ENCODE measurements around the gene FBXL22.
A peak's percentile ranks its signal among the peaks of the same experiment; 100 is the strongest.

FBXL22 gene

DNA sequence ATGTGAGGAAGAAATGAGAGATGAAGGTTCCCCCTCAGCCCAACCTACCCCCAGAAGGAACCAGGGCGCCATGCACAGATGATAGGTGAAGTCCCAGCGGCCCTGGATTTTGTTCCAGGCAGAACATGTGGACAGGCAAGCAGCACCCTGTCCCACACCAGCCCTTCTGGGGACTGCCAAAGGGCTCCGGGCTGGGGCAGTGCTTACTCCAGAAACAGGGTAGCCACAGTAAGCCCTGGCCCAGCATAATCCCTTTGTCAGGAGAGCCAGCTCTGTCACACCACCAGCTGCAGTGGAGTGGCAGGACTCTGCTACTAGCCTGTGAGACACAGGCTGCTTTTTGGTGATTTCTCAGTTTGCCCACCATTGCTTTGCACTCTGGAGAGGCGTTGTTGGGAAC lies 6.3 kb downstream of the FBXL22 start:
- H3K9me3 ChIP-seq (ENCODE audit: control insufficient read depth, low read length) = no peaks in the 10 kb centered on the region
- no peak overlapping the region for H2BK120ac ChIP-seq (ENCODE audit: low read depth, low read length)
- H3K27me3 ChIP-seq (ENCODE audit: control insufficient read depth in 1 of 2, insufficient read depth in 1 of 2, low read length in 2 of 2) = no peaks in the 10 kb centered on the region
- H3K36me3 ChIP-seq (ENCODE audit: control insufficient read depth in 1 of 2, insufficient read depth in 2 of 2, low read depth in 1 of 2, low read length in 2 of 2) = peaks cover 14 to 28% of the 10 kb centered on the region in 2 experiments
- H3K18ac ChIP-seq (ENCODE audit: low read depth in 1 of 2, low read length in 2 of 2) = no peak overlapping the region
- H2BK15ac ChIP-seq (ENCODE audit: low read depth, poor library complexity, severe bottlenecking) = no peak overlapping the region
- H3K4ac ChIP-seq (ENCODE audit: low read depth in 1 of 2, low read length in 2 of 2) = no peak overlapping the region
- H3K9ac ChIP-seq (ENCODE audit: low read length) = no peak overlapping the region
- H3K4me2 ChIP-seq (ENCODE audit: low read length, poor library complexity, severe bottlenecking) = no peak overlapping the region
- peaks cover 19% of the 10 kb centered on the region for H3K4me1 ChIP-seq (ENCODE audit: control insufficient read depth, insufficient read depth, low read depth, low read length)
- 93% methylated on average over 4 of the region's 4 CpGs for WGBS
- H2AFZ ChIP-seq (ENCODE audit: low read depth, low read length) = no peak overlapping the region
- no peak overlapping the region for H2AK5ac ChIP-seq (ENCODE audit: low read length, severe bottlenecking)
- no peak overlapping the region for H2BK12ac ChIP-seq (ENCODE audit: low read length in 2 of 2)
- H3K79me1 ChIP-seq (replicated peaks; ENCODE audit: low read length, poor library complexity, severe bottlenecking) = no peaks in the 10 kb centered on the region
- no peak overlapping the region for H3K23ac ChIP-seq (ENCODE audit: low read length in 2 of 2)
- no peak for DNase-seq
- no peak overlapping the region for H4K8ac ChIP-seq (ENCODE audit: low read length)
- H2BK5ac ChIP-seq (ENCODE audit: low read depth, low read length, poor library complexity, severe bottlenecking) = no peak overlapping the region
- H4K91ac ChIP-seq (ENCODE audit: low read length) = no peak overlapping the region
- H3K4me3 ChIP-seq (ENCODE audit: insufficient read depth in 1 of 2, low read depth in 1 of 2, low read length in 2 of 2) = no peak overlapping the region
- H3K27ac ChIP-seq (ENCODE audit: low read length, poor library complexity, severe bottlenecking) = no peak overlapping the region
- H3K14ac ChIP-seq (ENCODE audit: low read length in 2 of 2) = no peak overlapping the region

- Histone ChIP-seq H2BK5ac (ENCODE audit: low read depth, low read length, poor library complexity, severe bottlenecking) (no peak overlapping the region), H3K9me3 (ENCODE audit: control insufficient read depth, low read length) (no peaks in the 10 kb centered on the region), H4K91ac (ENCODE audit: low read length) (no peak overlapping the region), H2BK12ac (ENCODE audit: low read length in 2 of 2) (no peak overlapping the region), H3K27ac (ENCODE audit: low read length, poor library complexity, severe bottlenecking) (no peak overlapping the region), H3K9ac (ENCODE audit: low read length) (no peak overlapping the region), H3K79me1 (replicated peaks; ENCODE audit: low read length, poor library complexity, severe bottlenecking) (no peaks in the 10 kb centered on the region), H3K4me2 (ENCODE audit: low read length, poor library complexity, severe bottlenecking) (no peak overlapping the region), H3K4me1 (ENCODE audit: control insufficient read depth, insufficient read depth, low read depth, low read length) (peaks cover 19% of the 10 kb centered on the region), H2BK15ac (ENCODE audit: low read depth, poor library complexity, severe bottlenecking) (no peak overlapping the region), H3K18ac (ENCODE audit: low read depth in 1 of 2, low read length in 2 of 2) (no peak overlapping the region), H2BK120ac (ENCODE audit: low read depth, low read length) (no peak overlapping the region), H3K4me3 (ENCODE audit: insufficient read depth in 1 of 2, low read depth in 1 of 2, low read length in 2 of 2) (no peak overlapping the region), H4K8ac (ENCODE audit: low read length) (no peak overlapping the region), H3K23ac (ENCODE audit: low read length in 2 of 2) (no peak overlapping the region), H3K4ac (ENCODE audit: low read depth in 1 of 2, low read length in 2 of 2) (no peak overlapping the region), H3K36me3 (ENCODE audit: control insufficient read depth in 1 of 2, insufficient read depth in 2 of 2, low read depth in 1 of 2, low read length in 2 of 2) (peaks cover 21 to 33% of the 10 kb centered on the region in 2 experiments), H3K27me3 (ENCODE audit: control insufficient read depth in 1 of 2, insufficient read depth in 1 of 2, low read length in 2 of 2) (no peaks in the 10 kb centered on the region), H2AK5ac (ENCODE audit: low read length, severe bottlenecking) (no peak overlapping the region), H3K14ac (ENCODE audit: low read length in 2 of 2) (no peak overlapping the region), H2AFZ (ENCODE audit: low read depth, low read length) (no peak overlapping the region)
- 100% methylated on average over 1 of the region's 2 CpGs for WGBS
- no peak for DNase-seq
Observed at GRCh38 chr15:63604281-63604680, 7.1 kb downstream of the FBXL22 start.

GRCh38 chr15:63605036-63605435 lies 7.8 kb downstream of the FBXL22 start:
- no peak overlapping the region for H2BK5ac ChIP-seq (ENCODE audit: low read depth, low read length, poor library complexity, severe bottlenecking)
- peaks cover 13% of the 10 kb centered on the region for H3K4me1 ChIP-seq (ENCODE audit: control insufficient read depth, insufficient read depth, low read depth, low read length)
- no peak overlapping the region for H4K91ac ChIP-seq (ENCODE audit: low read length)
- peaks cover 24 to 37% of the 10 kb centered on the region in 2 experiments for H3K36me3 ChIP-seq (ENCODE audit: control insufficient read depth in 1 of 2, insufficient read depth in 2 of 2, low read depth in 1 of 2, low read length in 2 of 2)
- no peak overlapping the region for H3K27ac ChIP-seq (ENCODE audit: low read length, poor library complexity, severe bottlenecking)
- H4K8ac ChIP-seq (ENCODE audit: low read length) = no peak overlapping the region
- H3K4me3 ChIP-seq (ENCODE audit: insufficient read depth in 1 of 2, low read depth in 1 of 2, low read length in 2 of 2) = no peak overlapping the region
- 96% methylated on average over 3 of the region's 3 CpGs for WGBS
- no peak overlapping the region for H2AK5ac ChIP-seq (ENCODE audit: low read length, severe bottlenecking)
- H3K9ac ChIP-seq (ENCODE audit: low read length) = no peak overlapping the region
- H3K27me3 ChIP-seq (ENCODE audit: control insufficient read depth in 1 of 2, insufficient read depth in 1 of 2, low read length in 2 of 2) = no peaks in the 10 kb centered on the region
- no peaks in the 10 kb centered on the region for H3K79me1 ChIP-seq (replicated peaks; ENCODE audit: low read length, poor library complexity, severe bottlenecking)
- H3K14ac ChIP-seq (ENCODE audit: low read length in 2 of 2) = no peak overlapping the region
- H2AFZ ChIP-seq (ENCODE audit: low read depth, low read length) = no peak overlapping the region
- H2BK15ac ChIP-seq (ENCODE audit: low read depth, poor library complexity, severe bottlenecking) = no peak overlapping the region
- no peak overlapping the region for H3K4ac ChIP-seq (ENCODE audit: low read depth in 1 of 2, low read length in 2 of 2)
- no peak overlapping the region for H2BK120ac ChIP-seq (ENCODE audit: low read depth, low read length)
- H3K4me2 ChIP-seq (ENCODE audit: low read length, poor library complexity, severe bottlenecking) = no peak overlapping the region
- no peak overlapping the region for H3K18ac ChIP-seq (ENCODE audit: low read depth in 1 of 2, low read length in 2 of 2)
- H3K9me3 ChIP-seq (ENCODE audit: control insufficient read depth, low read length) = no peaks in the 10 kb centered on the region
- no peak overlapping the region for H3K23ac ChIP-seq (ENCODE audit: low read length in 2 of 2)
- H2BK12ac ChIP-seq (ENCODE audit: low read length in 2 of 2) = no peak overlapping the region
- DNase-seq = no peak

DNA sequence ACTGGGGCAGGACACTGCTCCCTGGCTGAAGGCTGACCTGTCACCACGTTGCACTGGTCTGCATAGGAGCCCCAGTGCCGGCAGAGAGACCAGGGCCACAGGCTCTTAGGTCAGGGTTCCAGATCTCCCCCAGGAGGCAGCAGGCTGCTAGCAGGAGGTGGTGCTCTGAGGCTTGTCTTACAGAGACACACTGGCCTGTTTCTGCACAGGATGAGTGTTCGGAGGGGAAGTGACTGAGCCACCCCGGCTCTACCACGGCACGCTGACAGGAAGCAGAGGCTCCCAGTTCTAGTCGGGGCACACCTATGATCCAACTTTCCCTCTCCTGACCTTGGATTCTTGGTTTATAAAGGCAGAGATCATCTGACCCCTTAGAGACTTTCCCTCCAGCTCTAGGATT lies 8.6 kb downstream of the FBXL22 start:
- 86% methylated on average over 7 of the region's 7 CpGs for WGBS
- H3K27ac ChIP-seq (ENCODE audit: low read length, poor library complexity, severe bottlenecking) = no peak overlapping the region
- DNase-seq = no peak
- H2BK5ac ChIP-seq (ENCODE audit: low read depth, low read length, poor library complexity, severe bottlenecking) = no peak overlapping the region
- H3K4me3 ChIP-seq (ENCODE audit: insufficient read depth in 1 of 2, low read depth in 1 of 2, low read length in 2 of 2) = no peak overlapping the region
- H3K27me3 ChIP-seq (ENCODE audit: control insufficient read depth in 1 of 2, insufficient read depth in 1 of 2, low read length in 2 of 2) = no peaks in the 10 kb centered on the region
- H3K14ac ChIP-seq (ENCODE audit: low read length in 2 of 2) = no peak overlapping the region
- H2BK12ac ChIP-seq (ENCODE audit: low read length in 2 of 2) = no peak overlapping the region
- H2BK120ac ChIP-seq (ENCODE audit: low read depth, low read length) = no peak overlapping the region
- no peak overlapping the region for H3K4me2 ChIP-seq (ENCODE audit: low read length, poor library complexity, severe bottlenecking)
- H3K18ac ChIP-seq (ENCODE audit: low read depth in 1 of 2, low read length in 2 of 2) = no peak overlapping the region
- no peak overlapping the region for H2BK15ac ChIP-seq (ENCODE audit: low read depth, poor library complexity, severe bottlenecking)
- H3K4me1 ChIP-seq (ENCODE audit: control insufficient read depth, insufficient read depth, low read depth, low read length) = peaks cover 12% of the 10 kb centered on the region
- H3K9ac ChIP-seq (ENCODE audit: low read length) = peak overlapping the region; percentile 3
- H3K9me3 ChIP-seq (ENCODE audit: control insufficient read depth, low read length) = no peaks in the 10 kb centered on the region
- no peak overlapping the region for H3K23ac ChIP-seq (ENCODE audit: low read length in 2 of 2)
- no peak overlapping the region for H4K8ac ChIP-seq (ENCODE audit: low read length)
- H3K79me1 ChIP-seq (replicated peaks; ENCODE audit: low read length, poor library complexity, severe bottlenecking) = no peaks in the 10 kb centered on the region
- H2AFZ ChIP-seq (ENCODE audit: low read depth, low read length) = no peak overlapping the region
- no peak overlapping the region for H4K91ac ChIP-seq (ENCODE audit: low read length)
- H3K36me3 ChIP-seq (ENCODE audit: control insufficient read depth in 1 of 2, insufficient read depth in 2 of 2, low read depth in 1 of 2, low read length in 2 of 2) = peaks cover 24 to 37% of the 10 kb centered on the region in 2 experiments
- no peak overlapping the region for H3K4ac ChIP-seq (ENCODE audit: low read depth in 1 of 2, low read length in 2 of 2)
- H2AK5ac ChIP-seq (ENCODE audit: low read length, severe bottlenecking) = no peak overlapping the region

Measured in mesenchymal stem cell (in vitro differentiated cells and primary cell).